ENCODE data around the gene RUBCN.
"Not testable (repeated sequence)": the region's sequence is repeated elsewhere in the genome, so short reads cannot be mapped to it uniquely, and the experiment has no call there.

Gene RUBCN

DNA sequence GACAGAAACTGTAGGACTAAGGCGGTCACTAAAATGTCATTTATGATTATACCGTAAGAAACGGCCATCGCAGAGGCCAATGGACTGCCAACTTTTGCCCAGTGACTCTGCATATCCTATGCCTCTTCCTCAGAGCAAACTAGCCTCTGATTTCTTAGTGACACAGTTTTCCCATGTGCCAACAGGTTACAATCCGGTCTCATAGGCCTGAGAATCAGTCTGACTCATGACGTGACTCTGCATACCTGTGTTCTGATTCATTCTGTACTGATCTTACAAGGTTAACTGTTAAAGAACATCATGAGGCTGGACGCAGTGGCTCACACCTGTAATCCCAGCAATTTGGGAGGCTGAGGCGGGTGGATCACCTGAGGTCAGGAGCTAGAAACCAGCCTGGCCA, 17.8 kb downstream of the RUBCN start:
- H3K27ac ChIP-seq, result no peak overlapping the region
- TF ChIP-seq, protein P1, sequence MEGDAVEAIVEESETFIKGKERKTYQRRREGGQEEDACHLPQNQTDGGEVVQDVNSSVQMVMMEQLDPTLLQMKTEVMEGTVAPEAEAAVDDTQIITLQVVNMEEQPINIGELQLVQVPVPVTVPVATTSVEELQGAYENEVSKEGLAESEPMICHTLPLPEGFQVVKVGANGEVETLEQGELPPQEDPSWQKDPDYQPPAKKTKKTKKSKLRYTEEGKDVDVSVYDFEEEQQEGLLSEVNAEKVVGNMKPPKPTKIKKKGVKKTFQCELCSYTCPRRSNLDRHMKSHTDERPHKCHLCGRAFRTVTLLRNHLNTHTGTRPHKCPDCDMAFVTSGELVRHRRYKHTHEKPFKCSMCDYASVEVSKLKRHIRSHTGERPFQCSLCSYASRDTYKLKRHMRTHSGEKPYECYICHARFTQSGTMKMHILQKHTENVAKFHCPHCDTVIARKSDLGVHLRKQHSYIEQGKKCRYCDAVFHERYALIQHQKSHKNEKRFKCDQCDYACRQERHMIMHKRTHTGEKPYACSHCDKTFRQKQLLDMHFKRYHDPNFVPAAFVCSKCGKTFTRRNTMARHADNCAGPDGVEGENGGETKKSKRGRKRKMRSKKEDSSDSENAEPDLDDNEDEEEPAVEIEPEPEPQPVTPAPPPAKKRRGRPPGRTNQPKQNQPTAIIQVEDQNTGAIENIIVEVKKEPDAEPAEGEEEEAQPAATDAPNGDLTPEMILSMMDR (conservative IDR thresholded peaks at IDR 0.05), result no peak

DNA sequence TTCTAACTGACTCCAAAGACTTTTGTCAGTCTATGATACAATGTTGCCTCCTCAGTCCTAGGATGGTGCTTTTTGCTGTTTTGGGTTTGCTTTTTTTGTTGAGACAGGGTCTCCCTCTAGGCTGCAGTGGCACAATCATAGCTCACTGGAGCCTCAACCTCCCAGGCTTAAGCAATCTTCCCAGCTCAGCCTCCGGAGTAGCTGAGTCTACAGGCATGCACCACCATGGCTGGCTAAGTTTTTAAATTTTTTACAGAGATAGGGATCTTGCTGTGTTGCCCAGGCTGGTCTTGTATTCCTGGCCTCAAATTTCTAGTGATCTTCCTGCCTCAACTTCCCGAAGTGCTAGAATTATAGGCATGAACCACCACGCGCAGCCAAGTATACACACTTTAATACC, 22.5 kb downstream of the RUBCN start:
- no peak overlapping the region for H3K27ac ChIP-seq
- TF ChIP-seq, protein P1 (conservative IDR thresholded peaks at IDR 0.05), result no peak

DNA sequence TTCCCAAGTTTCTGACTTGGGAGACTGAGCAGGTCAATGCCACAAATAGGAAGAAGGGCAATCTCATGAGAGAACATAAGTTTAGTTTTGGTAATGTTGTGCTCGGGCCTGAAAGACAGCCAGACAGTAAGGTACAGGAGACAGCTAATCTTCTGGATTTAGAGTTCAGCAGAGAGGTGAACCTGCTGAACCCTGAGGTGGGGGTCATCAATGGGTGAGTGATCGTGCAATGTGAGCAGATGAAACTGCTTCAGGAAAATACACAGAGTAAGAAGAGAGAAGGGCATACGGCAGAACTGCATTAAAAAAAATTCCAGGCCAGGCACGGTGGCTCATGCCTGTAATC, 23.3 kb downstream of the RUBCN start:
- TF ChIP-seq, protein P1 (conservative IDR thresholded peaks at IDR 0.05), result no peak
- no peak overlapping the region for H3K27ac ChIP-seq

DNA sequence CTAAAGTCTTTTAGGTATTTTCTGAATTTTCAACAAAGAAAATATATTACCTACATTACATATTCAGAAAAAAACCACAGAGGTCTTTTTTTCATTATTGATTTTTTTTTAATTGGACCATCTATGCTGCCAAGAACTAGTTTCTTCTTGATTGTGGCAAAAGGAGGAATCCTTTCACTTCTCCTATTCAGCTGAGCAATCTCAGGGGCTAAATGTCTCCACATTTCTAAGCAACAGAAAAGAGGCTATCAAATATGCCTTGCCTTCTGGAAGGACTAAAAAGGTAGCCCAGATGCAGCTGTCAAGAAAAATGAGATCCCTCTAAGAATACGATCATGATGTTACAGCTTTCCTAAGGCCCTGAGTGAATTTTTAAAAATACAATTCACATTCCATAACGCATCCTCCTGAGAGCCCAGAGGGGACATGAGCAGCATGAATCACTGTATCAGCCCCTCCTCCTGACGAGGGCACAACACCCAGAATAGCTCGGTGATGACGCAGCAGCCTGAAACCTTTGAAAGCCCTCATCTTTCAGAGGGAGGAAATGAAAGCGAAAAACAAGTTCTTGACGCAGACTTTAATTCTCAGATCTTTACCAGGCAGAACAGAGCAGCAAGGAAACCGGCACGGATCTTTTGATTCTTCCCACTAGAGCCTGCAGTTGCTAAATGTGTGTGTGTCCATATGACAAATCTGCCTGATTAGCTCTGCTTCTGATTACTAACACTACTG, 24.6 kb downstream of the RUBCN start:
- H3K27ac ChIP-seq, result no peak overlapping the region
- TF ChIP-seq, protein P1 (conservative IDR thresholded peaks at IDR 0.05), result no peak

DNA sequence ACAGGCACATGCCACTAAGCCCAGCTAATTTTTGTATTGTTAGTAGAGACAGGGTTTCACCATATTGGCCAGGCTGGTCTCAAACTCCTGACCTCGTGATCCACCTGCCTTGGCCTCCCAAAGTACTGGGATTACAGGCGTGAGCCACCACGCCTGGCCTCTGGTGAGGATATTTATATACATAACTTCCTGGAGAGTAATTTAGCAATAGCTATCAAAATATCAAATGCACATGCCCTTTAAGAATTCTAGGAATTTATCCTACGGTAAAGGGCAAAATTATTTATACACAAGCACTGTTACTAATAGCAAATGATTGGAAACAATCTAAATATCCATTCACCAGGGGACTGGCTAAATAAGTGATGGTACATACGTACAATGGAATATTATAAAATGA, 25.7 kb downstream of the RUBCN start:
- not testable (repeated sequence) for H3K27ac ChIP-seq

DNA sequence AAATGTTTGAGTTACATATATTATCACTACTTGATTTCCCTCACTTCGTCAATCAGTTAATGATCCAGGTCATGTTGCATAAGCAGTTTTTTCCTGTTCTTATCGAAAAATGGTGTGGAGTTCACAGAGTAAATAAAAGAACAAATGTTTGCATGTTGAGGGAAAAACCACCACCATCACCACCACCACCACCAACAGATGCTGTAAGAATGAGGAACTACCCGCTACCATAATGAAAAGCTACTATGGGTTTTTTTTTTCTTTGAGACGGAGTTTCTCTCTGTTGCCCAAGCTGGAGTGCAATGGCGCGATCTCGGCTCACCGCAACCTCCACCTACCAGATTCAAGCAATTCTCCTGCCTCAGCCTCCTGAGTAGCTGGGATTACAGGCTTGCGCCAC, 27.6 kb downstream of the RUBCN start:
- TF ChIP-seq, protein P1 (conservative IDR thresholded peaks at IDR 0.05), result no peak
- no peak overlapping the region for H3K27ac ChIP-seq

DNA sequence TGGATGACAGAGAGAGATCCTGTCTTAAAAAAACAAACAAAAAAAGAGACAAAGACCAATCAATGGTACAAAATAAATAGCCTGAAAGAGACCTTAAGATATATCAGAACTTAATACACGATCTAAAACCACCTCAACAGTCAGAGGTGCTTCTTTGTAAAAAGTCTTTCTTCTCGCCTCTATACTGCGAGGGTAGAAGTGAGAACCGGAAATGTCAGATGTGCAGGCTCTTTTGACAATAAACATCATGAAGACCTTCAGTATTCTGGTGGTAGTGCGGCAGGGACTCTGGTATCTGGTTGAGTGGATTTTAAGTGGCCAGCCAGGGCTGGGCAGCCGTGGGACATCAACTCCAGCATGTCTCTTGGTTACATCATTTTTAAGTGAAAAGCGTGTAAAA, 30.0 kb downstream of the RUBCN start:
- TF ChIP-seq, protein P1 (conservative IDR thresholded peaks at IDR 0.05), result no peak
- H3K27ac ChIP-seq, result no peak overlapping the region

DNA sequence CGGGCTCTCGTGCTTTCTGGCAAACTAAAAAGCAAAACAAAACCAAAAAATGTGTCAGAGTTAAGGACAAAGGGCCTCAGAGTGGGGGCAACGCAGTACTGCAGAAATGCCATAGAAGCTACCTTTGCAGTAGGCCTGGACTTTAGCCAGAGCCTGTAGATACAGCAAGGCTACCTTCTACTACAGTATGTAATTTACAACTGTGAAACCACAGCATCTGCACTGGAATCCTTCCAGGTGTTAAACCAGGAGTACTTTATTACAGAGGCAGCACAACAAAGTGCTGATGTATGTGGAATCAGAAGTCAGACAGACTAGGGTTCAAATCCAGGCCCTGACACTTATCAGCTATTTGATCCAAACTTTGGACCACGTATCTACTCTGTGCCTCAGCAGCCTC, 34.9 kb downstream of the RUBCN start:
- TF ChIP-seq, protein P1 (conservative IDR thresholded peaks at IDR 0.05), result no peak
- H3K27ac ChIP-seq, result no peak overlapping the region
